NCI-H1417 (cell line): ENCODE data around the gene C5orf63.
"Not testable (repeated sequence)": the region's sequence is repeated elsewhere in the genome, so short reads cannot be mapped to it uniquely, and the experiment has no call there.

Source experiments
- DNase-seq, 3 experiments: peaks; one replicate each; lab custom pipeline; 2025; lab: John Stamatoyannopoulos, UW

The C5orf63 gene

GRCh38 chr5:127074466-127074865 lies 1.2 kb upstream of the C5orf63 start:
- DNase-seq, result no peak

GRCh38 chr5:127070243-127070642 lies 3.1 kb downstream of the C5orf63 start:
- DNase-seq, result no peak

- DNase-seq, result no peak
These were observed 4.6 kb downstream of the C5orf63 start for GRCh38 chr5:127068493-127069214.

GRCh38 chr5:127066721-127067120 lies 6.6 kb downstream of the C5orf63 start:
- DNase-seq, result no peak

- no peak for DNase-seq
These were observed 9.0 kb downstream of the C5orf63 start for GRCh38 chr5:127064253-127064840.

GRCh38 chr5:127063257-127063913 lies 9.9 kb downstream of the C5orf63 start:
- no peak for DNase-seq

- peak in 1 of 3 experiments; percentile 22 for DNase-seq
These were observed 11.3 kb downstream of the C5orf63 start for GRCh38 chr5:127061956-127062355.

GRCh38 chr5:127061537-127061936 lies 11.8 kb downstream of the C5orf63 start:
- no peak for DNase-seq

GRCh38 chr5:127060470-127060985 lies 12.8 kb downstream of the C5orf63 start:
- DNase-seq, result no peak

GRCh38 chr5:127056896-127057295 lies 16.4 kb downstream of the C5orf63 start:
- no peak for DNase-seq

- no peak for DNase-seq
These were observed 17.2 kb downstream of the C5orf63 start for GRCh38 chr5:127055880-127056653.

- DNase-seq, result not testable (repeated sequence)
These were observed 19.8 kb downstream of the C5orf63 start for GRCh38 chr5:127053551-127053950.

GRCh38 chr5:127053049-127053448 lies 20.3 kb downstream of the C5orf63 start:
- DNase-seq, result peak in 2 of 3 experiments; percentile 14 to 67

- no peak for DNase-seq
These were observed 21.7 kb downstream of the C5orf63 start for GRCh38 chr5:127051591-127051990.

GRCh38 chr5:127046343-127047072 lies 26.8 kb downstream of the C5orf63 start:
- no peak for DNase-seq

- peak in 1 of 3 experiments; percentile 2 for DNase-seq
These were observed 30.7 kb downstream of the C5orf63 start for GRCh38 chr5:127042593-127042992.

GRCh38 chr5:127041571-127041970 lies 31.7 kb downstream of the C5orf63 start:
- DNase-seq, result no peak

GRCh38 chr5:127040796-127041520 lies 32.3 kb downstream of the C5orf63 start:
- DNase-seq, result peak; percentile 50 to 98 (median 78)

- DNase-seq, result no peak
These were observed 34.8 kb downstream of the C5orf63 start for GRCh38 chr5:127038550-127038949.

- DNase-seq, result no peak
These were observed 41.5 kb downstream of the C5orf63 start for GRCh38 chr5:127031863-127032232.
